Trophoblast cell (in vitro differentiated cells and primary cell): Measurements from ENCODE around the gene CACNA2D4.

Source experiments
- DNase-seq, 2 donors: peaks; one replicate each; pipeline ENCODE4 v3.0.0-alpha.2; 2016
- H2AFZ ChIP-seq: 2 replicates; pipeline ENCODE4 v1.6.1; 2013; ENCODE audit warnings: low read length, moderate library complexity, mild to moderate bottlenecking; ENCODE audit not compliant: insufficient read depth, poor library complexity
- H2AK5ac ChIP-seq: 2 replicates; pipeline ENCODE4 v1.6.1; 2013; ENCODE audit warnings: mild to moderate bottlenecking, low read length
- H2BK120ac ChIP-seq: 2 replicates; pipeline ENCODE4 v1.6.1; 2013; ENCODE audit warnings: low read length, mild to moderate bottlenecking, moderate library complexity; ENCODE audit not compliant: insufficient read depth, poor library complexity
- H2BK12ac ChIP-seq: 2 replicates; pipeline ENCODE4 v1.6.1; 2013; ENCODE audit warnings: mild to moderate bottlenecking, low read length, moderate library complexity
- H2BK5ac ChIP-seq: 2 replicates; pipeline ENCODE4 v1.6.1; 2013; ENCODE audit warnings: low read length, low read depth, moderate library complexity, mild to moderate bottlenecking; ENCODE audit not compliant: poor library complexity
- H3K14ac ChIP-seq: 2 replicates; pipeline ENCODE4 v1.6.1; 2013; ENCODE audit warnings: mild to moderate bottlenecking, low read length
- H3K18ac ChIP-seq: 2 replicates; pipeline ENCODE4 v1.6.1; 2013; ENCODE audit warnings: mild to moderate bottlenecking, low read length
- H3K23ac ChIP-seq: 2 replicates; pipeline ENCODE4 v1.6.1; 2013; ENCODE audit warnings: low read length
- H3K27ac ChIP-seq: 2 replicates; pipeline ENCODE4 v1.5.1; 2013; ENCODE audit warnings: low read depth, mild to moderate bottlenecking, inconsistent platforms, low read length, moderate library complexity
- H3K27me3 ChIP-seq: 2 replicates; pipeline ENCODE4 v1.6.1; 2013; ENCODE audit warnings: inconsistent platforms, mild to moderate bottlenecking, low read length, moderate library complexity; ENCODE audit not compliant: insufficient read depth
- H3K36me3 ChIP-seq, 2 experiments: 1 replicate in 1 of 2; 2 replicates in 1 of 2; pipeline ENCODE4 v1.6.1; 2013; ENCODE audit warnings: low read length in 2 of 2, mild to moderate bottlenecking in 2 of 2, moderate library complexity in 1 of 2; ENCODE audit not compliant: insufficient read depth in 2 of 2, control insufficient read depth in 1 of 2
- H3K4ac ChIP-seq: 2 replicates; pipeline ENCODE4 v1.6.1; 2013; ENCODE audit warnings: low read depth, mild to moderate bottlenecking, low read length, moderate library complexity
- H3K4me1 ChIP-seq, 2 experiments: 1 replicate in 1 of 2; 2 replicates in 1 of 2; pipeline ENCODE4 v1.6.1; 2013; ENCODE audit warnings: low read length in 2 of 2, mild to moderate bottlenecking in 2 of 2, moderate library complexity in 1 of 2; ENCODE audit not compliant: insufficient read depth in 2 of 2, control insufficient read depth in 1 of 2
- H3K4me2 ChIP-seq: 2 replicates; pipeline ENCODE4 v1.6.1; 2013; ENCODE audit warnings: inconsistent platforms, mild to moderate bottlenecking, low read length, moderate library complexity
- H3K4me3 ChIP-seq: 2 replicates; pipeline ENCODE4 v1.5.1; 2013; ENCODE audit warnings: mild to moderate bottlenecking, low read depth, low read length, inconsistent platforms
- H3K79me1 ChIP-seq: one replicate; pipeline ENCODE4 v1.6.1; 2013; ENCODE audit warnings: low read length
- H3K79me2 ChIP-seq: 2 replicates; pipeline ENCODE4 v1.6.1; 2013; ENCODE audit warnings: low read length, mild to moderate bottlenecking; ENCODE audit not compliant: control insufficient read depth, insufficient read depth, poor library complexity
- H3K9ac ChIP-seq: 2 replicates; pipeline ENCODE4 v1.6.1; 2013; ENCODE audit warnings: mild to moderate bottlenecking, low read length
- H3K9me3 ChIP-seq: 2 replicates; pipeline ENCODE4 v1.6.1; 2013; ENCODE audit warnings: low read depth, mild to moderate bottlenecking, control low read depth, inconsistent platforms, low read length; ENCODE audit not compliant: insufficient read depth
- H4K12ac ChIP-seq: 2 replicates; pipeline ENCODE4 v1.6.1; 2013; ENCODE audit warnings: low read depth, mild to moderate bottlenecking, low read length, moderate library complexity
- H4K8ac ChIP-seq: 2 replicates; pipeline ENCODE4 v1.6.1; 2013; ENCODE audit warnings: low read depth, mild to moderate bottlenecking, low read length, moderate library complexity
- H4K91ac ChIP-seq: one replicate; pipeline ENCODE4 v1.6.1; 2013; ENCODE audit warnings: low read depth, mild to moderate bottlenecking, low read length, moderate library complexity
- WGBS: extraction: QIAGEN DNeasy Blood & Tissue Kit; methylation state at CpG from one replicate; pipeline ENCODE4 v1.1.7; 2013; ENCODE audit warnings: missing lambda C conversion rate; ENCODE audit not compliant: insufficient read length, insufficient coverage; ENCODE audit errors: extremely low coverage; 5-methylcytosine and 5-hydroxymethylcytosine counted together

The CACNA2D4 gene

GRCh38 chr12:1857821-1858220 lies 60.6 kb downstream of the CACNA2D4 start:
- Histone ChIP-seq H4K91ac (no peak overlapping the region), H2AFZ (no peak overlapping the region), H3K79me2 (no peaks in the 10 kb centered on the region), H3K9ac (no peak overlapping the region), H3K4ac (no peak overlapping the region), H3K36me3 (no peaks in the 10 kb centered on the region), H3K27me3 (no peaks in the 10 kb centered on the region), H3K79me1 (no peaks in the 10 kb centered on the region), H3K27ac (no peak overlapping the region), H3K9me3 (peaks cover 30% of the 10 kb centered on the region), H2AK5ac (no peak overlapping the region), H3K23ac (no peak overlapping the region), H2BK12ac (no peak overlapping the region), H3K4me1 (no peaks in the 10 kb centered on the region), H3K18ac (no peak overlapping the region), H4K12ac (no peak overlapping the region), H3K4me3 (no peak overlapping the region), H2BK120ac (no peak overlapping the region), H2BK5ac (no peak overlapping the region), H3K4me2 (no peak overlapping the region), H3K14ac (no peak overlapping the region), H4K8ac (no peak overlapping the region)
- no CpG with 5 or more reads among the region's 7 CpGs for whole genome bisulfite sequencing
- DNase-seq, result no peak

GRCh38 chr12:1857086-1857485 lies 61.4 kb downstream of the CACNA2D4 start:
- Histone ChIP-seq H3K27ac (no peak overlapping the region), H3K9ac (no peak overlapping the region), H3K36me3 (no peaks in the 10 kb centered on the region), H3K4me3 (no peak overlapping the region), H3K79me2 (no peaks in the 10 kb centered on the region), H4K8ac (no peak overlapping the region), H2AK5ac (no peak overlapping the region), H2BK120ac (no peak overlapping the region), H3K9me3 (peaks cover 30% of the 10 kb centered on the region), H2BK12ac (no peak overlapping the region), H3K4me2 (no peak overlapping the region), H2BK5ac (no peak overlapping the region), H3K14ac (no peak overlapping the region), H3K4me1 (no peaks in the 10 kb centered on the region), H3K27me3 (no peaks in the 10 kb centered on the region), H3K4ac (no peak overlapping the region), H2AFZ (no peak overlapping the region), H4K12ac (no peak overlapping the region), H3K79me1 (no peaks in the 10 kb centered on the region), H4K91ac (no peak overlapping the region), H3K23ac (no peak overlapping the region), H3K18ac (no peak overlapping the region)
- no peak for DNase-seq
- no CpG with 5 or more reads among the region's 2 CpGs for WGBS

- H4K91ac ChIP-seq, result no peak overlapping the region
- H3K14ac ChIP-seq, result no peak overlapping the region
- H3K27me3 ChIP-seq, result no peaks in the 10 kb centered on the region
- H3K9ac ChIP-seq, result no peak overlapping the region
- H2BK120ac ChIP-seq, result no peak overlapping the region
- no peak overlapping the region for H2AFZ ChIP-seq
- no peak overlapping the region for H3K4me2 ChIP-seq
- no peak overlapping the region for H4K8ac ChIP-seq
- H2AK5ac ChIP-seq, result no peak overlapping the region
- no peak overlapping the region for H3K23ac ChIP-seq
- no peak overlapping the region for H3K27ac ChIP-seq
- H3K4me3 ChIP-seq, result no peak overlapping the region
- H3K4ac ChIP-seq, result no peak overlapping the region
- peaks cover 30% of the 10 kb centered on the region for H3K9me3 ChIP-seq
- H3K18ac ChIP-seq, result no peak overlapping the region
- H3K79me1 ChIP-seq, result no peaks in the 10 kb centered on the region
- H2BK5ac ChIP-seq, result no peak overlapping the region
- no CpG with 5 or more reads among the region's 3 CpGs for WGBS
- no peak overlapping the region for H4K12ac ChIP-seq
- H3K4me1 ChIP-seq, result no peaks in the 10 kb centered on the region
- DNase-seq, result no peak
- H3K79me2 ChIP-seq, result no peaks in the 10 kb centered on the region
- no peaks in the 10 kb centered on the region for H3K36me3 ChIP-seq
- H2BK12ac ChIP-seq, result no peak overlapping the region
Observed at GRCh38 chr12:1855241-1855640, 63.2 kb downstream of the CACNA2D4 start.

DNA sequence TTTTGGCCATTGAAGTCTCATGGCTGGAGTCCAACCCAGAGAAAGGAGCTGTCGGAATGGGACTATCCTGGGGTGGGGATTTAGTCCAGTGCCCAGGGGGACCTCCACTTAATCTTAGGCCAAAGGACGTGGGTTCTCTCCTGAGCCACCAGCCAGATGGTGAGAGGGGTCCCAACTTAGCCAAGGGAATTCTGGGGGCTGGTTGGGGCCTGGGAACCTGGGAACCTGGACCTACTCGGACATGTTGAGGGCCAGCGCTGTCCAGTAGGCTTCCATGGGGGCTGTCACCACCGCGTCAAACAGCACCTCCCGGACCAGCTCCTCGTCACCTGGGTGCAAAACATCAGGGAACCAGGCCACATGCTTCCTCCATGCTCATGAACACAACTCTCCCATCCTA lies 64.7 kb downstream of the CACNA2D4 start:
- Histone ChIP-seq H3K14ac (no peak overlapping the region), H4K91ac (no peak overlapping the region), H4K8ac (no peak overlapping the region), H2BK5ac (no peak overlapping the region), H3K36me3 (no peaks in the 10 kb centered on the region), H3K9me3 (peaks cover 29% of the 10 kb centered on the region), H2AK5ac (no peak overlapping the region), H3K27me3 (no peaks in the 10 kb centered on the region), H3K4me2 (no peak overlapping the region), H3K4me1 (no peaks in the 10 kb centered on the region), H3K18ac (no peak overlapping the region), H2BK12ac (no peak overlapping the region), H3K79me1 (no peaks in the 10 kb centered on the region), H3K23ac (no peak overlapping the region), H3K4ac (no peak overlapping the region), H2AFZ (no peak overlapping the region), H3K4me3 (no peak overlapping the region), H3K79me2 (no peaks in the 10 kb centered on the region), H4K12ac (no peak overlapping the region), H3K27ac (no peak overlapping the region), H3K9ac (no peak overlapping the region), H2BK120ac (no peak overlapping the region)
- DNase-seq, result no peak
- WGBS, result no CpG with 5 or more reads among the region's 8 CpGs
